ENCODE results near the gene SMYD4. TPM values are rescaled to one million over a fixed set of nuclear protein-coding genes. Genes with fewer than 3 reads are reported as not detected.

Gene SMYD4
- total RNA-seq, 1 experiment from 2014 or later, result 23.3 TPM

DNA sequence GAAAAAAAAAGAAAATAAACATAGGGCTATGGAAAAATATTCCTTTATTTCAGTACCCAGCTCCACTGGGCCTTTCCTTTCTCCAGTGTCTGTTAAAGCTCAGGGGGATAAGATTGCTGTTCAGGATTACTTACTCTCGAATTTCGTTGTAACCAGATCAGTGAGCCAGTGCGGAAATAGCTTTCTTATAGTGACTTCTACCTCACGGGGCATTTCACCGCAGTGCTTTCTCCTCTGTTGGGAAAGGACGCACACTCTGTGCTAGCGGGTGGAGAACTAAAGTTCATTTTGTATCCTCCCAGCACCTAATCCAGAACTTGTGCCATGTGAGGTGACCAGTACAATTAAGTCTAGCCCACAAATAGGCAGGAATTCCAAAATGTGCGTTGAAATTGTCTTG is 38.4 kb upstream of the SMYD4 start:
- no peak overlapping the region for H3K4me3 ChIP-seq
- H3K4me1 ChIP-seq (replicated peaks; ENCODE audit: insufficient read depth), result no peaks in the 10 kb centered on the region
- DNase-seq, result no peak
- H3F3A ChIP-seq (ENCODE audit: insufficient read depth, low read depth), result peaks cover 18% of the 10 kb centered on the region
- no peaks in the 10 kb centered on the region for H3K9me3 ChIP-seq (ENCODE audit: insufficient read depth, low read depth)
- TF ChIP-seq, protein P1, sequence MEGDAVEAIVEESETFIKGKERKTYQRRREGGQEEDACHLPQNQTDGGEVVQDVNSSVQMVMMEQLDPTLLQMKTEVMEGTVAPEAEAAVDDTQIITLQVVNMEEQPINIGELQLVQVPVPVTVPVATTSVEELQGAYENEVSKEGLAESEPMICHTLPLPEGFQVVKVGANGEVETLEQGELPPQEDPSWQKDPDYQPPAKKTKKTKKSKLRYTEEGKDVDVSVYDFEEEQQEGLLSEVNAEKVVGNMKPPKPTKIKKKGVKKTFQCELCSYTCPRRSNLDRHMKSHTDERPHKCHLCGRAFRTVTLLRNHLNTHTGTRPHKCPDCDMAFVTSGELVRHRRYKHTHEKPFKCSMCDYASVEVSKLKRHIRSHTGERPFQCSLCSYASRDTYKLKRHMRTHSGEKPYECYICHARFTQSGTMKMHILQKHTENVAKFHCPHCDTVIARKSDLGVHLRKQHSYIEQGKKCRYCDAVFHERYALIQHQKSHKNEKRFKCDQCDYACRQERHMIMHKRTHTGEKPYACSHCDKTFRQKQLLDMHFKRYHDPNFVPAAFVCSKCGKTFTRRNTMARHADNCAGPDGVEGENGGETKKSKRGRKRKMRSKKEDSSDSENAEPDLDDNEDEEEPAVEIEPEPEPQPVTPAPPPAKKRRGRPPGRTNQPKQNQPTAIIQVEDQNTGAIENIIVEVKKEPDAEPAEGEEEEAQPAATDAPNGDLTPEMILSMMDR (conservative IDR thresholded peaks at IDR 0.05), result no peak
- TF ChIP-seq EZH2 (IDR thresholded peaks at IDR 0.05; ENCODE audit: low read depth), result no peak
- H3K79me2 ChIP-seq (ENCODE audit: low read depth), result no peaks in the 10 kb centered on the region
- H3K4me2 ChIP-seq, result no peak overlapping the region
- H4K20me1 ChIP-seq (ENCODE audit: insufficient read depth), result no peaks in the 10 kb centered on the region; the same call in 1 of the 2 replicates
- H3K27me3 ChIP-seq (ENCODE audit: insufficient read depth, low read depth), result no peaks in the 10 kb centered on the region
- POLR2A ChIA-PET (ENCODE audit: unreplicated experiment), result no interaction called here
- H3K9me2 ChIP-seq (ENCODE audit: insufficient read depth), result no peaks in the 10 kb centered on the region
- no peak overlapping the region for H3K27ac ChIP-seq
- no TSS peak for BruUV-seq (replicated peaks)
- intact Hi-C loops (cut with micrococcal nuclease; ENCODE audit: unreplicated experiment), result no loop called here
- H2AFZ ChIP-seq, result no peak overlapping the region
- CTCF ChIA-PET, result no interaction called here
- 0 out of 2 replicates have a peak, but pooled peaks cover under 1% of the 10 kb centered on the region for H3K36me3 ChIP-seq (ENCODE audit: low read depth)

DNA sequence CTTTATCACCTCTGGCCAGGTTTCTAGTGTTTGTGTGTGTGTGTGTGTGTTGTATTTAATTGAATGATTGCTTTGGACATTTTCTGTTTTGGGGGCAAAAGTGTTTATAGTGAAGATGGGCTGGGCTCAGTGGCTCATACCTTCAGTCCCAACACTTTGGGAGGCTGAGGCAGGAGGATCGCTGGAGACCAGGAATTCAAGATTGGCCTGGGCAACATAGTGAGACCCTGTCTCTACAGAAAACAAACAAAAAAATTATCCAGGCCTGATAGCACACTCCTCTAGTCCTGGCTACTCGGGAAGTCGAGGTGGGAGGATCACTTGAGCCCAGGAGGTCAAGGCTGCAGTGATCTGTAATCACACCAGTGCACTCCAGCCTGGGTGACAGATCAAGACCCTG is 37.6 kb upstream of the SMYD4 start:
- BruUV-seq (replicated peaks), result no TSS peak

DNA sequence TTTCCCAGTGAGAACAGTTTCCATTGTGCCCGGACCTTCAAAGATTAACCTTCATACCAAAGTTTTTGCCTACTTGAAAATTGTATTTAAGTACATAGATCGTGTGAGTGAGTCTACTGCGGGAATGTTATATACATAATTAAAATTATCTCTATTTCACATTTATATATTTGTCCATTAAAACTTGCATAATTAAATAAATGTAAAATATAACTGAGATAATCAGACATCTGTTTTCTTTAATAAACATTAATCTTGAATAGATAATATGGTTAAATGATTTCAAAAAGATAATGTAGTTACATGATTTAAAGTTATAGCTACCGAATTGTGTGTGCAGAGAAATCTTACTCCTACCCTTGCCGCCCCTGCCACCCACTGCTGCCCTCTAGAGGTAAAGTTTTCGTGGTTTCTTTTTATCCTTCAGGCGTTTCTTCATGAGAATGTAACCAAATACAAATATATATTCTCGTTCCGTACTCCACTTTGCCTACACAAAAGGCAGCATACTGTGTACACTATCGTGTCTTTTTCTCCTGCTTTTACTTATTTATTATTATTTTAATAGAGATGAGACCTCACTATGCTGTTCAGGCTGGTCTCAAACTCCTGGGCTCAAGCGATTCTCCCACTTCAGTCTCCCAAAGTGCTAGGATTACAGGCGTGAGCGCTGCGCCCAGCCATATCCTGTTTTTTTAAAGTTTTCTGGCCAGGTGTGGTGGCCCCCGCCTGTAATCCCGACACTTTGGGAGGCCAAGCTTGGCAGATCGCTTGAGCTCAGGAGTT is 35.7 kb upstream of the SMYD4 start:
- no peaks in the 10 kb centered on the region for H3K79me2 ChIP-seq (ENCODE audit: low read depth)
- intact Hi-C loops (cut with micrococcal nuclease; ENCODE audit: unreplicated experiment), result loop anchor here (2.0 kb wide), 1 partner anchor 151 kb away; no protein-coding TSS in a partner anchor
- no TSS peak for BruUV-seq (replicated peaks)
- H3K4me3 ChIP-seq, result no peak overlapping the region
- TF ChIP-seq EZH2 (IDR thresholded peaks at IDR 0.05; ENCODE audit: low read depth), result no peak
- TF ChIP-seq, protein P1 (conservative IDR thresholded peaks at IDR 0.05), result peak; percentile 84
- peaks cover 22% of the 10 kb centered on the region for H3F3A ChIP-seq (ENCODE audit: insufficient read depth, low read depth)
- H3K4me1 ChIP-seq (replicated peaks; ENCODE audit: insufficient read depth), result no peaks in the 10 kb centered on the region
- no peak overlapping the region for H3K27ac ChIP-seq
- H4K20me1 ChIP-seq (ENCODE audit: insufficient read depth), result no peaks in the 10 kb centered on the region; the same call in 1 of the 2 replicates
- CTCF ChIA-PET, result interaction anchor here (0.5 to 1.5 kb wide), 6 partner anchors 20 to 151 kb away, joined by 3 to 8 read pairs (median 5); partner anchors contain the start of genes RPA1 and SMYD4
- no peaks in the 10 kb centered on the region for H3K27me3 ChIP-seq (ENCODE audit: insufficient read depth, low read depth)
- H2AFZ ChIP-seq, result no peak overlapping the region
- no peaks in the 10 kb centered on the region for H3K9me3 ChIP-seq (ENCODE audit: insufficient read depth, low read depth)
- no peaks in the 10 kb centered on the region; the same call in 1 of the 2 replicates for H3K36me3 ChIP-seq (ENCODE audit: low read depth)
- no peaks in the 10 kb centered on the region for H3K9me2 ChIP-seq (ENCODE audit: insufficient read depth)
- no peak overlapping the region for H3K4me2 ChIP-seq
- POLR2A ChIA-PET (ENCODE audit: unreplicated experiment), result interaction anchor here (0.6 kb wide), 1 partner anchor 148 kb away, joined by 4 read pairs; no protein-coding TSS in a partner anchor
- peak in 1 of 2 experiments; percentile 54 for DNase-seq

More for the DNA sequence above, 37.6 kb upstream of the SMYD4 start:
- Histone ChIP-seq H3K4me3 (no peak overlapping the region), H3K4me2 (no peak overlapping the region), H3K27ac (no peak overlapping the region), H3K9me2 (ENCODE audit: insufficient read depth) (no peaks in the 10 kb centered on the region), H3K79me2 (ENCODE audit: low read depth) (no peaks in the 10 kb centered on the region), H3F3A (ENCODE audit: insufficient read depth, low read depth) (peaks cover 18% of the 10 kb centered on the region), H3K4me1 (replicated peaks; ENCODE audit: insufficient read depth) (no peaks in the 10 kb centered on the region), H3K9me3 (ENCODE audit: insufficient read depth, low read depth) (no peaks in the 10 kb centered on the region), H3K36me3 (ENCODE audit: low read depth) (no peaks in the 10 kb centered on the region), H2AFZ (no peak overlapping the region), H4K20me1 (ENCODE audit: insufficient read depth) (no peaks in the 10 kb centered on the region; the same call in 1 of the 2 replicates), H3K27me3 (ENCODE audit: insufficient read depth, low read depth) (no peaks in the 10 kb centered on the region)
- POLR2A ChIA-PET (ENCODE audit: unreplicated experiment), result no interaction called here
- no peak for TF ChIP-seq EZH2 (IDR thresholded peaks at IDR 0.05; ENCODE audit: low read depth)
- TF ChIP-seq, protein P1 (conservative IDR thresholded peaks at IDR 0.05), result no peak
- CTCF ChIA-PET, result no interaction called here
- DNase-seq, result no peak
- intact Hi-C loops (cut with micrococcal nuclease; ENCODE audit: unreplicated experiment), result no loop called here

Measured in PC-9 (cell line).